ENCODE measurements around the gene GADD45A.

Gene GADD45A

GRCh38 chr1:67696708-67697107, 11.7 kb downstream of the GADD45A start:
- TF ChIP-seq POU2F2 (IDR thresholded peaks at IDR 0.05; ENCODE audit: low read depth, low read length) = no peak
- no peak for TF ChIP-seq POLR2AphosphoS5 (IDR thresholded peaks at IDR 0.05; ENCODE audit: low read depth, low read length)
- TF ChIP-seq TAF1 (IDR thresholded peaks at IDR 0.05; ENCODE audit: low read depth, low read length) = no peak
- no peak for TF ChIP-seq POLR2A (IDR thresholded peaks at IDR 0.05; ENCODE audit: low read depth, low read length)
- TF ChIP-seq PAX5 (IDR thresholded peaks at IDR 0.05; ENCODE audit: insufficient read depth, low read length, severe bottlenecking) = no peak
- TF ChIP-seq SPI1 (IDR thresholded peaks at IDR 0.05; ENCODE audit: low read depth, low read length) = no peak
- DNase-seq (ENCODE audit: insufficient read length, low spot score) (no peak), FAIRE-seq (no peak)

GRCh38 chr1:67700220-67700619, 15.2 kb downstream of the GADD45A start:
- TF ChIP-seq PAX5 (IDR thresholded peaks at IDR 0.05; ENCODE audit: insufficient read depth, low read length, severe bottlenecking) = no peak
- TF ChIP-seq TAF1 (IDR thresholded peaks at IDR 0.05; ENCODE audit: low read depth, low read length) = no peak
- no peak for TF ChIP-seq POLR2AphosphoS5 (IDR thresholded peaks at IDR 0.05; ENCODE audit: low read depth, low read length)
- no peak for TF ChIP-seq SPI1 (IDR thresholded peaks at IDR 0.05; ENCODE audit: low read depth, low read length)
- TF ChIP-seq POU2F2 (IDR thresholded peaks at IDR 0.05; ENCODE audit: low read depth, low read length) = no peak
- no peak for TF ChIP-seq POLR2A (IDR thresholded peaks at IDR 0.05; ENCODE audit: low read depth, low read length)
- DNase-seq (ENCODE audit: insufficient read length, low spot score) = no peak

GRCh38 chr1:67700692-67701410, 15.8 kb downstream of the GADD45A start:
- no peak for TF ChIP-seq POLR2A (IDR thresholded peaks at IDR 0.05; ENCODE audit: low read depth, low read length)
- TF ChIP-seq POU2F2 (IDR thresholded peaks at IDR 0.05; ENCODE audit: low read depth, low read length) = no peak
- TF ChIP-seq TAF1 (IDR thresholded peaks at IDR 0.05; ENCODE audit: low read depth, low read length) = no peak
- TF ChIP-seq PAX5 (IDR thresholded peaks at IDR 0.05; ENCODE audit: insufficient read depth, low read length, severe bottlenecking) = no peak
- no peak for TF ChIP-seq POLR2AphosphoS5 (IDR thresholded peaks at IDR 0.05; ENCODE audit: low read depth, low read length)
- no peak for TF ChIP-seq SPI1 (IDR thresholded peaks at IDR 0.05; ENCODE audit: low read depth, low read length)
- DNase-seq (ENCODE audit: insufficient read length, low spot score) = no peak
- FAIRE-seq = peak; percentile 50

More at GRCh38 chr1:67700220-67700619, 15.2 kb downstream of the GADD45A start:
- FAIRE-seq = no peak

GRCh38 chr1:67701876-67702275, 16.9 kb downstream of the GADD45A start:
- FAIRE-seq (no peak), DNase-seq (ENCODE audit: insufficient read length, low spot score) (no peak)
- TF ChIP-seq TAF1 (IDR thresholded peaks at IDR 0.05; ENCODE audit: low read depth, low read length) = no peak

GRCh38 chr1:67704351-67704750, 19.4 kb downstream of the GADD45A start:
- TF ChIP-seq POLR2A (IDR thresholded peaks at IDR 0.05; ENCODE audit: low read depth, low read length) (no peak), SPI1 (IDR thresholded peaks at IDR 0.05; ENCODE audit: low read depth, low read length) (no peak), TAF1 (IDR thresholded peaks at IDR 0.05; ENCODE audit: low read depth, low read length) (no peak), POU2F2 (IDR thresholded peaks at IDR 0.05; ENCODE audit: low read depth, low read length) (no peak), PAX5 (IDR thresholded peaks at IDR 0.05; ENCODE audit: insufficient read depth, low read length, severe bottlenecking) (no peak), POLR2AphosphoS5 (IDR thresholded peaks at IDR 0.05; ENCODE audit: low read depth, low read length) (no peak)
- FAIRE-seq = no peak
- DNase-seq (ENCODE audit: insufficient read length, low spot score) = no peak

GRCh38 chr1:67705735-67706453, 20.9 kb downstream of the GADD45A start:
- TF ChIP-seq POLR2AphosphoS5 (IDR thresholded peaks at IDR 0.05; ENCODE audit: low read depth, low read length) (no peak), TAF1 (IDR thresholded peaks at IDR 0.05; ENCODE audit: low read depth, low read length) (no peak), SPI1 (IDR thresholded peaks at IDR 0.05; ENCODE audit: low read depth, low read length) (no peak), PAX5 (IDR thresholded peaks at IDR 0.05; ENCODE audit: insufficient read depth, low read length, severe bottlenecking) (no peak)
- FAIRE-seq = no peak
- DNase-seq (ENCODE audit: insufficient read length, low spot score) = no peak

- FAIRE-seq (no peak), DNase-seq (ENCODE audit: insufficient read length, low spot score) (no peak)
Measured at GRCh38 chr1:67708606-67709005, 23.6 kb downstream of the GADD45A start.

GRCh38 chr1:67710417-67710816, 25.4 kb downstream of the GADD45A start:
- no peak for DNase-seq (ENCODE audit: insufficient read length, low spot score)
- no peak for FAIRE-seq
- TF ChIP-seq POU2F2 (IDR thresholded peaks at IDR 0.05; ENCODE audit: low read depth, low read length) = no peak
- TF ChIP-seq SPI1 (IDR thresholded peaks at IDR 0.05; ENCODE audit: low read depth, low read length) = no peak
- TF ChIP-seq TAF1 (IDR thresholded peaks at IDR 0.05; ENCODE audit: low read depth, low read length) = no peak
- TF ChIP-seq POLR2A (IDR thresholded peaks at IDR 0.05; ENCODE audit: low read depth, low read length) = no peak
- TF ChIP-seq POLR2AphosphoS5 (IDR thresholded peaks at IDR 0.05; ENCODE audit: low read depth, low read length) = no peak
- no peak for TF ChIP-seq PAX5 (IDR thresholded peaks at IDR 0.05; ENCODE audit: insufficient read depth, low read length, severe bottlenecking)

More at GRCh38 chr1:67708606-67709005, 23.6 kb downstream of the GADD45A start:
- TF ChIP-seq POU2F2 (IDR thresholded peaks at IDR 0.05; ENCODE audit: low read depth, low read length) = no peak
- TF ChIP-seq PAX5 (IDR thresholded peaks at IDR 0.05; ENCODE audit: insufficient read depth, low read length, severe bottlenecking) = no peak
- TF ChIP-seq SPI1 (IDR thresholded peaks at IDR 0.05; ENCODE audit: low read depth, low read length) = no peak
- TF ChIP-seq POLR2A (IDR thresholded peaks at IDR 0.05; ENCODE audit: low read depth, low read length) = no peak

GRCh38 chr1:67711158-67711854, 26.3 kb downstream of the GADD45A start:
- DNase-seq (ENCODE audit: insufficient read length, low spot score) (no peak), FAIRE-seq (no peak)
- no peak for TF ChIP-seq POLR2A (IDR thresholded peaks at IDR 0.05; ENCODE audit: low read depth, low read length)
- TF ChIP-seq TAF1 (IDR thresholded peaks at IDR 0.05; ENCODE audit: low read depth, low read length) = no peak
- TF ChIP-seq POLR2AphosphoS5 (IDR thresholded peaks at IDR 0.05; ENCODE audit: low read depth, low read length) = no peak
- TF ChIP-seq POU2F2 (IDR thresholded peaks at IDR 0.05; ENCODE audit: low read depth, low read length) = no peak
- no peak for TF ChIP-seq PAX5 (IDR thresholded peaks at IDR 0.05; ENCODE audit: insufficient read depth, low read length, severe bottlenecking)
- TF ChIP-seq SPI1 (IDR thresholded peaks at IDR 0.05; ENCODE audit: low read depth, low read length) = no peak

All from GM12891 (cell line).